Neural cell (in vitro differentiated cells): ENCODE data around the gene PDE6D. TPM values are rescaled to one million over a fixed set of nuclear protein-coding genes. Genes with fewer than 3 reads are reported as not detected.

Source experiments
- H2AFZ ChIP-seq: fragments of 200-600, 300-800 bp; sonication (generic), shearing (Covaris generic); 2 replicates; pipeline ENCODE4 v1.6.0; 2014; ENCODE audit warnings: low read depth, mild to moderate bottlenecking, antibody characterized with exemption, low read length, moderate library complexity
- H3F3A ChIP-seq: fragments of 200-600 bp; shearing (Covaris generic); 2 replicates; pipeline ENCODE4 v1.6.1; 2016; ENCODE audit warnings: mild to moderate bottlenecking, moderate library complexity, mixed read lengths, antibody characterized with exemption, low read length; ENCODE audit not compliant: insufficient read depth, poor library complexity, severe bottlenecking
- H3K27ac ChIP-seq: fragments of 200-600, 300-800 bp; sonication (generic), shearing (Covaris generic); 2 replicates; pipeline ENCODE4 v1.5.1; 2014; ENCODE audit warnings: mild to moderate bottlenecking, low read length, moderate library complexity
- H3K27me3 ChIP-seq: fragments of 300-800, 200-600 bp; sonication (generic), shearing (Covaris generic); 2 replicates; pipeline ENCODE4 v1.6.0; 2014; ENCODE audit warnings: mild to moderate bottlenecking, low read depth, low read length, moderate library complexity; ENCODE audit not compliant: insufficient read depth
- H3K36me3 ChIP-seq: fragments of 300-800, 200-600 bp; sonication (generic), shearing (Covaris generic); 2 replicates; pipeline ENCODE4 v1.5.1; 2014; ENCODE audit warnings: mild to moderate bottlenecking, antibody characterized with exemption, low read length, moderate library complexity; ENCODE audit not compliant: insufficient read depth
- H3K4me2 ChIP-seq: fragments of 300-800, 200-600 bp; sonication (generic), shearing (Covaris generic); 2 replicates; pipeline ENCODE4 v1.6.0; 2014; ENCODE audit warnings: mild to moderate bottlenecking, low read length
- H3K4me3 ChIP-seq: fragments of 300-800, 200-600 bp; sonication (generic), shearing (Covaris generic); 2 replicates; pipeline ENCODE4 v1.5.1; 2014; ENCODE audit warnings: mild to moderate bottlenecking, low read length, moderate library complexity
- H3K79me2 ChIP-seq: fragments of 200-600 bp; shearing (Covaris generic); replicated peaks from 2 replicates; pipeline ENCODE4 v1.6.0; 2014; ENCODE audit warnings: mild to moderate bottlenecking, low read length, moderate library complexity; ENCODE audit not compliant: insufficient read depth
- H3K9ac ChIP-seq: fragments of 300-800, 200-600 bp; sonication (generic), shearing (Covaris generic); 2 replicates; pipeline ENCODE4 v1.6.1; 2016; ENCODE audit warnings: mild to moderate bottlenecking, low read length, mixed read lengths
- H3K9me2 ChIP-seq: fragments of 200-600 bp; shearing (Covaris generic); 2 replicates; pipeline ENCODE4 v1.6.1; 2016; ENCODE audit warnings: mild to moderate bottlenecking, low read length, mixed read lengths; ENCODE audit not compliant: insufficient read depth
- H3K9me3 ChIP-seq: fragments of 200-600, 300-800 bp; sonication (generic), shearing (Covaris generic); 2 replicates; pipeline ENCODE4 v1.6.1; 2016; ENCODE audit warnings: mild to moderate bottlenecking, mixed run types, low read length, moderate library complexity, mixed read lengths
- H4K20me1 ChIP-seq: fragments of 200-600 bp; shearing (Covaris generic); 2 replicates; pipeline ENCODE4 v1.6.1; 2016; ENCODE audit warnings: mild to moderate bottlenecking, mixed run types; ENCODE audit not compliant: insufficient read depth
- EP300 ChIP-seq: fragments of 450-650 bp; conservative IDR thresholded peaks from 2 replicates; pipeline ENCODE4 v1.6.1; 2014; ENCODE audit warnings: antibody characterized with exemption, mild to moderate bottlenecking, moderate library complexity; ENCODE audit not compliant: poor library complexity, severe bottlenecking
- EZH2 ChIP-seq: fragments of 200-600, 300-800 bp; shearing (Covaris generic), sonication (generic); IDR thresholded peaks from 2 replicates; pipeline ENCODE4 v1.6.1; 2014; ENCODE audit warnings: antibody characterized with exemption, low read length, borderline replicate concordance, mild to moderate bottlenecking; ENCODE audit not compliant: insufficient read depth, poor library complexity, severe bottlenecking
- MXI1 ChIP-seq: fragments of 450-650 bp; conservative IDR thresholded peaks from 2 replicates; pipeline ENCODE4 v1.6.1; 2014; ENCODE audit warnings: antibody characterized with exemption, mild to moderate bottlenecking; ENCODE audit not compliant: poor library complexity, severe bottlenecking
- POLR2AphosphoS5 ChIP-seq: IDR thresholded peaks from 2 replicates; pipeline ENCODE4 v1.6.1; 2012
- RAD21 ChIP-seq: fragments of 450-650 bp; conservative IDR thresholded peaks from 2 replicates; pipeline ENCODE4 v1.6.1; 2014; ENCODE audit warnings: antibody characterized with exemption, mild to moderate bottlenecking, moderate library complexity
- SMC3 ChIP-seq: fragments of 450-650 bp; conservative IDR thresholded peaks from 2 replicates; pipeline ENCODE4 v1.6.1; 2014; ENCODE audit warnings: antibody characterized with exemption, mild to moderate bottlenecking, moderate library complexity; ENCODE audit not compliant: poor library complexity
- TAF1 ChIP-seq: IDR thresholded peaks from 2 replicates; pipeline ENCODE4 v1.6.1; 2012; ENCODE audit warnings: low read depth
- polyA plus RNA-seq: library from polyadenylated mRNA; depleted of rRNA; stranded (reverse); fragments of >200 nt; gene quantifications from 2 replicates; pipeline ENCODE4 v1.2.3, GENCODE V29; 2014
- TF ChIP-seq, protein P1 (sequence below): fragments of 450-650 bp; IDR thresholded peaks from 2 replicates; pipeline ENCODE4 v1.5.1; 2014; ENCODE audit warnings: antibody characterized with exemption, mild to moderate bottlenecking, moderate library complexity; ENCODE audit not compliant: poor library complexity, severe bottlenecking
- TF ChIP-seq, protein P2 (sequence below): IDR thresholded peaks from 2 replicates; pipeline ENCODE4 v1.6.1; 2012; ENCODE audit warnings: borderline replicate concordance

Gene PDE6D
- polyA plus RNA-seq, 1 donor from 2014 or later: 150 TPM

DNA sequence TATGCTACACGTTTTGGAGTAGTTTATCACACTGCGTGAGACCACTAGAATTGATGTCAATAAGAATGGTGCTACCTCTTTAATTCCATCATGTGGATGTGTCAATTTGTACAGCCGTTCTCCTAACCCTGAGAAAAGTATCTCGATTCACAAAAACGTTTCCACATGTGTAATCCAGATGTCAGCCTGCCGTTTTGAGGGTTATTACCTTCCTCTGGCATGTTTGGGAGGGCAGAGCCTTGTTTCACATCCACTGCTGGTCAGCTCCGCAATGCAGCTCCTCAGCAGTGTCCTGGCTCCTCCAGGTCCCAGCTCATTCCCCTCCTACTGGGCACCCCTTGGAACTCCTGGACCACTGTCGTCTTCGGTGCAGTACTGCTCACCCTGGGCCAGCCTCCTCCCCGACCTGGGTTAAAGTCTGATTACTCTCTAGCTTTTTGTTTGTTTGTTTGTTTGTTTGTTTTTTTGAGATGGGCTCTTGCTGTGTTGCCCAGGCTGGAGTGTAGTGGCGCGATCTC lies 39.8 kb upstream of the PDE6D start:
- Histone ChIP-seq H3K36me3 (no peaks in the 10 kb centered on the region), H3K27ac (no peak overlapping the region), H2AFZ (no peak overlapping the region), H3K79me2 (no peaks in the 10 kb centered on the region), H3K9me3 (peaks cover 4% of the 10 kb centered on the region), H4K20me1 (no peaks in the 10 kb centered on the region), H3K4me3 (no peak overlapping the region), H3K9ac (no peak overlapping the region), H3K27me3 (no peaks in the 10 kb centered on the region), H3K9me2 (no peaks in the 10 kb centered on the region), H3K4me2 (no peak overlapping the region), H3F3A (no peaks in the 10 kb centered on the region)
- TF ChIP-seq, protein P1, sequence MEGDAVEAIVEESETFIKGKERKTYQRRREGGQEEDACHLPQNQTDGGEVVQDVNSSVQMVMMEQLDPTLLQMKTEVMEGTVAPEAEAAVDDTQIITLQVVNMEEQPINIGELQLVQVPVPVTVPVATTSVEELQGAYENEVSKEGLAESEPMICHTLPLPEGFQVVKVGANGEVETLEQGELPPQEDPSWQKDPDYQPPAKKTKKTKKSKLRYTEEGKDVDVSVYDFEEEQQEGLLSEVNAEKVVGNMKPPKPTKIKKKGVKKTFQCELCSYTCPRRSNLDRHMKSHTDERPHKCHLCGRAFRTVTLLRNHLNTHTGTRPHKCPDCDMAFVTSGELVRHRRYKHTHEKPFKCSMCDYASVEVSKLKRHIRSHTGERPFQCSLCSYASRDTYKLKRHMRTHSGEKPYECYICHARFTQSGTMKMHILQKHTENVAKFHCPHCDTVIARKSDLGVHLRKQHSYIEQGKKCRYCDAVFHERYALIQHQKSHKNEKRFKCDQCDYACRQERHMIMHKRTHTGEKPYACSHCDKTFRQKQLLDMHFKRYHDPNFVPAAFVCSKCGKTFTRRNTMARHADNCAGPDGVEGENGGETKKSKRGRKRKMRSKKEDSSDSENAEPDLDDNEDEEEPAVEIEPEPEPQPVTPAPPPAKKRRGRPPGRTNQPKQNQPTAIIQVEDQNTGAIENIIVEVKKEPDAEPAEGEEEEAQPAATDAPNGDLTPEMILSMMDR: no peak
- TF ChIP-seq RAD21 (no peak), EP300 (no peak)

DNA sequence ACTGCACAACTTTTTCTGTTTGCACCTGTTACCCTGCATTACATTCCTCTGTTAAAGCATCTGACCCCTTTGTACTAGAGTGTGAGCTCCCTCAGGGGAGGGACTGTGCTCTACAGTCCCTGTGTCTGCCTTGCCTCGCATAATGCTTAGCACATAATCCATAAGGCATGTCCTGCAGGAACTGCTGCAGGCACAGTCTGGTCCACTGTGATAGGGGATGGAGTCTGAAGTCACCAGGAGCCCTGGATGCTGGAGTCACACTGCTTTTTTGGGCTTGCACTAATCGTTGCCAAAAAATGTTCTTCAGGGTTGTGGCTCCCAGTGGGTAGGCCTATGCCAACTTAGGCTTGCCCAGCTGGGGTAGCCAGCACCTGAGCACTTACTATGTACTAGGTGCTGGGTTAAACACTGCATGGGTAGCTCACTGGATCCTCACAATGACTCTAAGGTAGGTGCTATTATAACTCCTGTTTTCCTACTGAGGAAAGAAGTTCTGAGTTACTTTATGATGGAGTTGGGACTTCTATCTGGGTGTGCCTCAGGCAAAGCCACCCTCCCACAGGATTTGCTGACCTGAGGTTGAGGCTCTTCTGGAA lies 38.5 kb upstream of the PDE6D start:
- H3K4me2 ChIP-seq: no peak overlapping the region
- no peaks in the 10 kb centered on the region for H3K79me2 ChIP-seq
- H3K27ac ChIP-seq: no peak overlapping the region
- H4K20me1 ChIP-seq: no peaks in the 10 kb centered on the region
- TF ChIP-seq RAD21: no peak
- no peak for TF ChIP-seq TAF1
- H3F3A ChIP-seq: no peaks in the 10 kb centered on the region
- H3K9me2 ChIP-seq: no peaks in the 10 kb centered on the region
- no peak overlapping the region for H3K4me3 ChIP-seq
- H3K36me3 ChIP-seq: no peaks in the 10 kb centered on the region
- H3K27me3 ChIP-seq: no peaks in the 10 kb centered on the region
- peaks cover 4% of the 10 kb centered on the region for H3K9me3 ChIP-seq
- H2AFZ ChIP-seq: no peak overlapping the region
- H3K9ac ChIP-seq: no peak overlapping the region

DNA sequence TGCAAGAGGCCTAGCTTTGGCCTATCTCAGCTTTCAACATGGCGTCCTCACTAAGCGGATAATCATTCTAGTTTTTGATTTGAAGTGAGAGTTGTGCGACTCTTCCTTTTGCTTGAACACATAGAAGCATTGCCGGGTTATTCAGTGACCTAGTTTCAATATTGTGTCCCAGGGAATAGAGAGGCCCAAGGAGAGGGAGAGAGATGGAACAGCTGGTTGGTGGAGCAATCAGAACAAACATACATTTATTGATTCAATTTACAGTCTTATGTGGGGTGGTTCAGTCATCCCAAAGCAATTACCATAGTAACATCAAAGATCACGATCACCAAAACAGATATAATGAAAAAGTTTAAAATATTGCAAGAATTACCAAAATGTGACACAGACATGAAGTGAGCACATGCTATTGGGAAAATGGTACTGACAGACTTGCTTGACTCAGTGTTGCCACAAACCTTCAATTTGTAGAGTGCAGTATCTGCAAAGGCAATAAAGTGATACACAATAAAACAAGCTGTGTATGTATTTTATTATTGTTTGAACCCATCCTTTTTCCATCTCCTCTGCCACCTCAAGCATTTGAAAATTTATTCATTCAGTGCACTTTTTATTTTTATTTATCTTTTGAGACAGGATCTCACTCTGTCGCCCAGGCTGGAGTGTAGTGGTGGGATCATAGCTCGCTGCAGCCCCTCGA lies 35.4 kb upstream of the PDE6D start:
- no peaks in the 10 kb centered on the region for H3F3A ChIP-seq
- H3K36me3 ChIP-seq: no peaks in the 10 kb centered on the region
- H4K20me1 ChIP-seq: no peaks in the 10 kb centered on the region
- TF ChIP-seq SMC3 (no peak), MXI1 (no peak), RAD21 (no peak), EZH2 (no peak), EP300 (no peak), TAF1 (no peak), POLR2AphosphoS5 (no peak)
- TF ChIP-seq, protein P2, sequence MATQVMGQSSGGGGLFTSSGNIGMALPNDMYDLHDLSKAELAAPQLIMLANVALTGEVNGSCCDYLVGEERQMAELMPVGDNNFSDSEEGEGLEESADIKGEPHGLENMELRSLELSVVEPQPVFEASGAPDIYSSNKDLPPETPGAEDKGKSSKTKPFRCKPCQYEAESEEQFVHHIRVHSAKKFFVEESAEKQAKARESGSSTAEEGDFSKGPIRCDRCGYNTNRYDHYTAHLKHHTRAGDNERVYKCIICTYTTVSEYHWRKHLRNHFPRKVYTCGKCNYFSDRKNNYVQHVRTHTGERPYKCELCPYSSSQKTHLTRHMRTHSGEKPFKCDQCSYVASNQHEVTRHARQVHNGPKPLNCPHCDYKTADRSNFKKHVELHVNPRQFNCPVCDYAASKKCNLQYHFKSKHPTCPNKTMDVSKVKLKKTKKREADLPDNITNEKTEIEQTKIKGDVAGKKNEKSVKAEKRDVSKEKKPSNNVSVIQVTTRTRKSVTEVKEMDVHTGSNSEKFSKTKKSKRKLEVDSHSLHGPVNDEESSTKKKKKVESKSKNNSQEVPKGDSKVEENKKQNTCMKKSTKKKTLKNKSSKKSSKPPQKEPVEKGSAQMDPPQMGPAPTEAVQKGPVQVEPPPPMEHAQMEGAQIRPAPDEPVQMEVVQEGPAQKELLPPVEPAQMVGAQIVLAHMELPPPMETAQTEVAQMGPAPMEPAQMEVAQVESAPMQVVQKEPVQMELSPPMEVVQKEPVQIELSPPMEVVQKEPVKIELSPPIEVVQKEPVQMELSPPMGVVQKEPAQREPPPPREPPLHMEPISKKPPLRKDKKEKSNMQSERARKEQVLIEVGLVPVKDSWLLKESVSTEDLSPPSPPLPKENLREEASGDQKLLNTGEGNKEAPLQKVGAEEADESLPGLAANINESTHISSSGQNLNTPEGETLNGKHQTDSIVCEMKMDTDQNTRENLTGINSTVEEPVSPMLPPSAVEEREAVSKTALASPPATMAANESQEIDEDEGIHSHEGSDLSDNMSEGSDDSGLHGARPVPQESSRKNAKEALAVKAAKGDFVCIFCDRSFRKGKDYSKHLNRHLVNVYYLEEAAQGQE: no peak
- TF ChIP-seq, protein P1: no peak
- H3K4me2 ChIP-seq: no peak overlapping the region
- no peak overlapping the region for H3K9ac ChIP-seq
- no peaks in the 10 kb centered on the region for H3K9me3 ChIP-seq
- no peak overlapping the region for H3K27ac ChIP-seq
- H3K4me3 ChIP-seq: no peak overlapping the region
- no peaks in the 10 kb centered on the region for H3K27me3 ChIP-seq
- no peaks in the 10 kb centered on the region for H3K79me2 ChIP-seq
- H2AFZ ChIP-seq: no peak overlapping the region
- no peaks in the 10 kb centered on the region for H3K9me2 ChIP-seq
